ENCODE data around the gene MARCHF6. TPM values are rescaled to one million over a fixed set of nuclear protein-coding genes. Genes with fewer than 3 reads are reported as not detected.
A peak's percentile ranks its signal among the peaks of the same experiment; 100 is the strongest.

Gene MARCHF6
- total and polyA plus RNA-seq, 11 donors: 39.3 to 192 (median 159) TPM

DNA sequence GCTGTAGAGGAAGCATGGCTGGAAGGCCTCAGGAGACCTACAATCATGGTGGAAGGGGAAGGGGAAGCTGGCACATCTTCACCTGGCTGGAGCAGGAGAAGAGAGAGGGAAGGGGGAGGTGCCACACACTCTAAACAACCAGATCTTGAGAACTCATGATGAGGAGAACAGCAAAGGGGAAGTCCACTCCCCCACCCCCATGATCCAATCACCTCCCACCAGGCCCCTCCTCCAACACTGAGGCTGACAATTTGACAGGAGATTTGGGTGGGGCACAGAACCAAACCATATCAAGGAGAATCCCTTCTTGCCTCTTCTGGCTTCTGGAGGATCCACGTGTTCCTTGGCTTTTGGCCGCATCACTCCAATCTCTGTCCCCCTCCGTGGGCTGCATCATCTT is 32.7 kb upstream of the MARCHF6 start:
- no peak overlapping the region for H3K27ac ChIP-seq
- 62 to 84% (median 63%) methylated on average over 3 of the region's 3 CpGs for WGBS, 4 donors
- TF ChIP-seq POLR2A (IDR thresholded peaks at IDR 0.05): no peak
- TF ChIP-seq, protein P1, sequence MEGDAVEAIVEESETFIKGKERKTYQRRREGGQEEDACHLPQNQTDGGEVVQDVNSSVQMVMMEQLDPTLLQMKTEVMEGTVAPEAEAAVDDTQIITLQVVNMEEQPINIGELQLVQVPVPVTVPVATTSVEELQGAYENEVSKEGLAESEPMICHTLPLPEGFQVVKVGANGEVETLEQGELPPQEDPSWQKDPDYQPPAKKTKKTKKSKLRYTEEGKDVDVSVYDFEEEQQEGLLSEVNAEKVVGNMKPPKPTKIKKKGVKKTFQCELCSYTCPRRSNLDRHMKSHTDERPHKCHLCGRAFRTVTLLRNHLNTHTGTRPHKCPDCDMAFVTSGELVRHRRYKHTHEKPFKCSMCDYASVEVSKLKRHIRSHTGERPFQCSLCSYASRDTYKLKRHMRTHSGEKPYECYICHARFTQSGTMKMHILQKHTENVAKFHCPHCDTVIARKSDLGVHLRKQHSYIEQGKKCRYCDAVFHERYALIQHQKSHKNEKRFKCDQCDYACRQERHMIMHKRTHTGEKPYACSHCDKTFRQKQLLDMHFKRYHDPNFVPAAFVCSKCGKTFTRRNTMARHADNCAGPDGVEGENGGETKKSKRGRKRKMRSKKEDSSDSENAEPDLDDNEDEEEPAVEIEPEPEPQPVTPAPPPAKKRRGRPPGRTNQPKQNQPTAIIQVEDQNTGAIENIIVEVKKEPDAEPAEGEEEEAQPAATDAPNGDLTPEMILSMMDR (IDR thresholded peaks at IDR 0.05): no peak
- no peak for ATAC-seq
- H3K4me3 ChIP-seq: no peak overlapping the region
- H3K4me1 ChIP-seq: peaks cover 0 to 22% (median 7%) of the 10 kb centered on the region in 12 donors
- no peaks in the 10 kb centered on the region for H3K36me3 ChIP-seq
- H3K27me3 ChIP-seq: no peaks in the 10 kb centered on the region
- no peak for DNase-seq
- no peaks in the 10 kb centered on the region for H3K9me3 ChIP-seq
- intact Hi-C loops (cut with DNase I): no loop called here

DNA sequence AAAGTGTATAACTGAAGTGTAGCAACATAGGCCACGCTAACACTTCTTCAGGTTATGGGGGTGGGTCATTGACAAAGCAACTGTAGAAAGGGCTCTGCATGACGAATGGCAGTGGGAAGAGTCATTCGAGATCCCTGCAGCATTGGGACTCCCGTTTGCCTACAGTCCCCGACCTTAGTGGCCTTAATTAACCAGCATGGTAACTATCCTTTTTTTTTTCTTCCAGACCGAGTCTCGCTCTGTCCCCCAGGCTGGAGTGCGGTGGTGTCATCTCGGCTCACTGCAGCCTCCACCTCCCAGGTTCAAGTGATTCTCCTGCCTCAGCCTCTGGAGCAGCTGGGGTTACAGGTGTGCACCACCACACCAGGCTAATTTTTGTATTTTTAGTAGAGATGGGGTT is 31.6 kb upstream of the MARCHF6 start:
- H3K4me1 ChIP-seq: peaks cover 0 to 22% (median 7%) of the 10 kb centered on the region in 12 donors
- no peaks in the 10 kb centered on the region for H3K9me3 ChIP-seq
- TF ChIP-seq, protein P1 (IDR thresholded peaks at IDR 0.05): no peak
- no peak for TF ChIP-seq POLR2A (IDR thresholded peaks at IDR 0.05)
- no peak for DNase-seq
- no peak for ATAC-seq
- intact Hi-C loops (cut with DNase I): no loop called here
- H3K4me3 ChIP-seq: no peak overlapping the region
- no peaks in the 10 kb centered on the region for H3K36me3 ChIP-seq
- H3K27ac ChIP-seq: no peak overlapping the region
- no peaks in the 10 kb centered on the region for H3K27me3 ChIP-seq
- WGBS, 4 donors: 78 to 86% (median 82%) methylated on average over 9 of the region's 9 CpGs

DNA sequence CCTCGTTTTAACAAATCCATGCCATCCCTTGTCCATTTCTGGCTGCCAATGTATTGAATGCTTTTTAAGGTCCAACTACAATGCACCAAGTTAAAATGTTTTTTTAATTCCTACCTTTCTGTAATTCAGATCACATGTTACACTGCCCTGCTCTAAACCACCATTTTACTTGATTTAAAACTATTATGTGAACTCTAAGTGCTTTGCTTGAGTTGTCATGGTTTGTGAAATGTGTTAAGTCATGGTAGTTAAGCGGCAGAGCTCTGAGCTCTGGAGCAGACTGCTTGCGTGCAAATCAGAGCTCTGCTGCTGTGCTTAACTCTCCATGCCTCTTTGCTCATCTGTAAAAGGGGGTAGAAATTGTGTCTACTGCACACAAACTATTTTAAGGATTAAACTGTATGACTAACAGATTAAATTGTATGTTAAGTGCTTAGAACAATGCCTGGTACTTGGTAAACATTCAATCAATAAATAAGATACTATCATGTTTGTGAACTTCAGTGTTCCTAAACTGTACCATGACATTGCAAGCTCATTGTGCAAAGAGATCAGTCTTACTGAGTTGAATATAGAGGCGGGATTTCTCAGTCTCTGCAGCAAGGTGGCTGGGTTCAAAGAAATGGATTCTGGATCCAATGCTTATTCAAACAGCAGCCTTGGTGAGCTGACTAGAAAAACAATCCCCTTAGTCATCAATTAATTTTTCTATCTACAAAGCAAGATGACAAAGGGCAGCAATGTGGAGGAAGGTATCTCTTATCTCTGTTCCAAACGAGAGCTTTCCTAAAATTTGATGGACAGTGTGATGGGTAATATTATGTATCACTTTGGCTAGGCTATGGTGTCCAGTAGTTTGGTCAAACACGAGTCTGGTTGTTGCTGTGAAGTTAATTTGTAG is 29.7 kb upstream of the MARCHF6 start:
- Histone ChIP-seq H3K27me3 (no peaks in the 10 kb centered on the region), H3K9me3 (no peaks in the 10 kb centered on the region), H3K27ac (peak overlapping the region in 8 of 12 donors; percentile 24 to 88 (median 71)), H3K36me3 (no peaks in the 10 kb centered on the region), H3K4me3 (no peak overlapping the region), H3K4me1 (peaks cover 0 to 22% (median 7%) of the 10 kb centered on the region in 12 donors)
- intact Hi-C loops (cut with DNase I): no loop called here
- TF ChIP-seq, protein P1 (IDR thresholded peaks at IDR 0.05): no peak
- no peak for TF ChIP-seq POLR2A (IDR thresholded peaks at IDR 0.05)
- peak in 1 of 4 donors; percentile 41 for ATAC-seq
- DNase-seq: no peak
- WGBS, 4 donors: 50 to 71% (median 60%) methylated on average over 6 of the region's 6 CpGs

DNA sequence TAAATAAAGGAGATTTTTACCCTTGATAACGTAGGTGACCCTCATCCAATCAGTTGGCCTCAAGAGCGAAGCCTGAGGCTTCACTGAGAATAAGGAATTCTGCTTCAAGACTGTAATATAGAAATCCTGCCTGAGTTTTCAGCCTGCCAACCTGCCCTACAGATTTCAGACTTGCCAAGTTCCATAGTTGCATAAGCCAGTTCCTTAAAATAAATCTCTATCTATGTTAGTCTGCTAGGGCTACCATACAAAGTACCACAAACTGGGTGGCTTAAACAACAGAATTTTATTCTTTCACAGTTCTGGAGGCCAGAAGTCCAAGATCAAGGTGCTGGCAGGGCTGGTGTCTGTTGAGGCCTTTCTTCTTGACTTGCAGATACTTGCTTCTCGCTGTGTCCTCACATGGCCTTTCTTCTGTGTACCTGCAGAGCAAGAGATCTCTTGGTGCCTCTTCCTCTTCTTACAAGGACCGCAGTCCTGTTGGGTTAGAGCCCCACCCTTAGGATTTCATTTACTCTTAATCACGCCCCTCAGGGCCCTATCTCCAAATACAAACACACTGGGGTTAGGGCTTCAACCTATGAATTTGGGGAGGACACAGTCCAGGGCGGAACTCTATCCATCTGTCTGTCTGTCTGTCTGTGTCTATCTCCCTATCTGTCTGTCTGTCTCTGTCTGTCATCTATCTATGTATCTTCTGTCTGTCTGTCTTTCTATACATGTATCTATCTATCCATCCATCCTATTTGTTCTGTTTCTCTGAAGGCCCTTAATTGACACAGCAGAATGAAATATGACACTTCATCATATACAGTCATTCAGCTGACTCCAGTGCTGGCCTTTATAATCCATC is 28.8 kb upstream of the MARCHF6 start:
- no peak for DNase-seq
- H3K4me3 ChIP-seq: no peak overlapping the region
- 66 to 78% (median 71%) methylated on average over 6 of the region's 6 CpGs for WGBS, 4 donors
- H3K4me1 ChIP-seq: peaks cover 0 to 26% (median 9%) of the 10 kb centered on the region in 12 donors
- ATAC-seq: peak; percentile 61 to 78 (median 69)
- no peaks in the 10 kb centered on the region for H3K9me3 ChIP-seq
- TF ChIP-seq, protein P1 (IDR thresholded peaks at IDR 0.05): no peak
- no peak for TF ChIP-seq POLR2A (IDR thresholded peaks at IDR 0.05)
- no peaks in the 10 kb centered on the region for H3K36me3 ChIP-seq
- H3K27ac ChIP-seq: peak overlapping the region in 9 of 12 donors; percentile 24 to 88 (median 70)
- intact Hi-C loops (cut with DNase I): no loop called here
- no peaks in the 10 kb centered on the region for H3K27me3 ChIP-seq

All from heart left ventricle (tissue), 16 donors.